Measurements from ENCODE around the gene MS4A13.

- TF ChIP-seq CTCF (IDR thresholded peaks at IDR 0.05; ENCODE audit: low read length): no peak
- no peak for TF ChIP-seq EZH2 (IDR thresholded peaks at IDR 0.05; ENCODE audit: borderline replicate concordance, low read length)
Observed at GRCh38 chr11:60500276-60500910, 14.8 kb upstream of the MS4A13 start.
